Measurements from ENCODE around the gene SCEL. TPM values are rescaled to one million over a fixed set of nuclear protein-coding genes. Genes with fewer than 3 reads are reported as not detected.

Gene SCEL
- total RNA-seq, 1 experiment from 2014 or later, result not detected

DNA sequence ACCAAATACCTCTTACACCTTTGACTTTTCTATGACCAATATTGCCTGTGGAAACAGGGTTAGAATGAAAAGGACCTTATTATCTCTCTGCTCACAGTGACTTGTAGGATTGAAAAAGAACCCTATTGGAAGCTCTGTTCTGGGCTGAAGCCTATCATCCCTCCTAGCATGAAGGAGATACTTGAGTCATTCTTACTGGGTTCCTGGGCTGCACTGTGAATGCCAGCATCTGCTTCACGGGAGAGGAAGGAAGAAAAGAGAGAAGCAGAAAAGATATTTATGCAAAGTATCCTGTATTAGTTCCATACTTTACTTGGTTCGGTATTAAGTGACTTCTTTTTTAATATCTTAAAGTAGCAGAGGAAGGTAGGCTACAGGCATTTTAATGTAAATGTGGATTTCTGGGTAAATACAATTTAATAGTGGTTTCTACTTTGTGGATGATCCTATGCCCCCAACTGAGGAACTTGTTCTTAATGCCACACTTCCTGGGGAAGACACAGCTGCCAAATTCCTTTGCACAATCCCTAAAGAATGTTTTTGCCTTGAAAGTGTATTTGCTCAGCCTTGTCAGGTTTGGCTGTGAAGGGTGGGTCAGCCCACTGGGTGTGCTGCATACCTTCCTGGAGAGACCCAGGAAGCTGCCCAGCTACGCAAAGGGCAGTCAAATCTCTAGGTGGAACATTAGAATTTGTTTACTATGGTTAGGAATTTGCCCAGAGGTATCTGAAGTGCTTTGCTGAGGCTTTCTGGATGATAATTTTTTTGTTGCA is 13.7 kb upstream of the SCEL start:
- no peak for DNase-seq (ENCODE audit: low read depth)

DNA sequence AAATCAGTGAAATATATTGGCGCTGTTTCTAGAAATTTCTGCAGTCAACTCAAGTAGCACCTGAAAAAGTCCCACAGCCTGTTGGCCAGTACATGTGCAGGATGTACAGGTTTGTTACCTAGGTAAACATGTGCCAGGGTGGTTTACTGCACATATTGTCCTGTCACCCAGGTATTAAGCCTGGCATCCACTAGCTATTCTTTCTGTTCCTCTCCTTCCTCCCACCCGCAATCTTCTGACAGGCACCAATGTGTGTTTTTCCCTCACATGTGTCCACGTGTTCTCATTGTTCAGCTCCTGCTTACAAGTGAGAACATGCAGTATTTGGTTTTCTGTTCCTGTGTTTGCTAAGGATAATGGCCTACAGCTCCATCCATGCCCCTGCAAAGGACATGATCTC is 13.1 kb upstream of the SCEL start:
- no peak for DNase-seq (ENCODE audit: low read depth)

DNA sequence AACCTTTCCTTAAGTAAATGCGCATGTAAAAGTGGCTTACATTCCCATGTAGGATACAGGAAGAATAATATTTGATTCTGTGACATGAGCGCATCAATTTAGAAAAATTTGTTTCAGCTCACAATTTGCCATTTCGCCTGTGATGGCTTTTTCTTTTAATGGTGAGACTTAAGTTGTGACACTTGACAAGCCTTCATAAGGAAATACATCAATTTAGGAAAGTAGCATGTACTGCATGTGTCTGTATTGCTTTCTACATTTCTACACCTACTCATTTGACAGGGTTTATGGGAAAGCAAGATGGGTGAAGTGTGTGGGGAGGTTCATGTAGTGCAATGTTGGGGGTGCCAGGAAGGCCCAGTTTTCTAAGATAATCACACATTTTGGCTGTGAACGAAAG is 12.1 kb upstream of the SCEL start:
- DNase-seq (ENCODE audit: low read depth), result no peak

DNA sequence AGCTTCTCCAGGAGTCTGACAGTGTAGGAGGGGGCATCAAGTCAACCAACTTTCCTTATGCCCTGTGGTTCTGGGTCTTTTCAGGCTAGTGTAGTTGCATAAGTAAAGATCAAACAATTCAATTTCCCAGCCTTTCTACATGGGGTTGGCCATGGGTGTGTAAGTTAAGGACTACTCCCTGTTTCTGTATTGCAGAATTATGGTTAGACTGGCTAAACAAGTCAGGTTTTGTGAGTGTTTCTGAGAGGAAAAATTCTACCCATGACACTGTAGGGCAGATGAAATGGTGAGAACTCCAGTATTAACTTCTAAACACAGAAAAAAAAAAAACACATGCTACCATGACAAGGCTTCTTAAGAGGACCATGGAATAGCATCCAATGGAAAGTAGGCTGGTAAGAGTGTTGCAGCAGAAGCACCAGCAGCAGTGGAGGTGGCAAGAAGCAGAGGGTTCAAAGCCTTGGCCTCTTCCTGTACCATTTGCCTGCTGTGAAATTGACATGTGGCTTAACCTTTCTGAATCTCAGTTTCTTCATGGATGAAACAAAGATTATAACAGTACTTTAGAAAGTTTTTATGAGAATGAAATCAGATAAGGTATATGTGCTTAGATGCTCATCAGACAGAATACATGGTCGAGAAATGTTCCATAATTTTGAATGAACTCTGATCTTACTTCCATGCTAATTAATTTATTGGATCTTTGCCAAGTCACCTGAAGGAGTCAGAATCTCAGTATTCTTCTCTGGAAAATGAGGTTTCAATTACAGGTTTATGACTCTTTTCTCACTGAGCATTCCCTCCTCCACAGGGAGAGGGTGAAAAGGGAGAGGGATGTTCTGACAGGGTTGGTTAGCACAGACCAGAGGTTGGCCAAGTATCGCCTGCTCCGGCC is 11.4 kb upstream of the SCEL start:
- no peak for DNase-seq (ENCODE audit: low read depth)

DNA sequence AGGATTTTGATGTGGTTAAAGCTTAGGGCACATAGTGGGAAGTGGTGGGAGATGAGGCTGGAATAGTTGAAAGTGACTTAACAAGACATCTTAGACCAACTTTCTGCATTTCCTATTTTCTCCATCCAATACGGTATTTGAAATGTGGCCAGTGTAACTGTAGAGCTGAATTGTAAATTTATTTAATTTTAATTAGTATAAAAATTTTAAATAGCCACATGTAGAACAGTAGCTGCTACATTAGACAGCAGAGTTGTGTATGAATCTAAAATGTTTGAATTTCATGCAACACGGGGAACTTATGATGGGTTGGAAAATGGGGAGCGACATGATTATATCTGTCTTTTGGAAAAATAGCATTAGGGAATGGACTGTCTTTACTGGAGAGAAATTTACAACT is 7.1 kb upstream of the SCEL start:
- no peak for DNase-seq (ENCODE audit: low read depth)

DNA sequence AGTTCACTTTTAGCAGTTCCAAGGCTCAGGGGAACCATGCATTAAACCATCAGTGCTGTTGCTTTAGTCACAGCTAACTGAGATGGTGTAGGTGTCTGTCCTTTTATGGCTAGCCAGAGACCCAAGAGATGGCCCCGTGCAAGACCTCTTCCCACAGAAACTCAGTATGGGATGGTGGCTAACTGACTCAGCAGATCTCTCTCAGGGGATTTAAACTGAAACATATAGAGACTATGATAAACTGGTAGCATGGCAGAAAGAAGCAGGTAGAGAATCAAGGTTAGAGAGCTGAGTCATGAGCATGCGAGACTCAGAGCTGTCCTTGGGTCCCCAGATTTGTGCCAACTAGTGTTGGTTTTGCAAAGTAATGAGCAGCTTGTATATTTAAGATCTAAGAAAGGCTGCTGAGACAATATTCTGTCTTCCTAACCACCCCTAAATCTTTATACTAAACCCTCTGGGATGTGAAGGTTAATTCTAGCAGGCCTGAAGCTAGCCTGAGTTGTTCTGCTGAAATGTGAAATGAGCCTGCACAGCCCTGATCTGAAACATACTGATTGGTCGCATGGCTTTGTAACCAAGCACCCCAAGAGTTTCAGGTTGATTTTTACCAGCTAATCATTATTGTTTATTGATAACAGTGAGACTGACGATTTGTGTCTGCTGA is 6.5 kb upstream of the SCEL start:
- DNase-seq (ENCODE audit: low read depth), result no peak

DNA sequence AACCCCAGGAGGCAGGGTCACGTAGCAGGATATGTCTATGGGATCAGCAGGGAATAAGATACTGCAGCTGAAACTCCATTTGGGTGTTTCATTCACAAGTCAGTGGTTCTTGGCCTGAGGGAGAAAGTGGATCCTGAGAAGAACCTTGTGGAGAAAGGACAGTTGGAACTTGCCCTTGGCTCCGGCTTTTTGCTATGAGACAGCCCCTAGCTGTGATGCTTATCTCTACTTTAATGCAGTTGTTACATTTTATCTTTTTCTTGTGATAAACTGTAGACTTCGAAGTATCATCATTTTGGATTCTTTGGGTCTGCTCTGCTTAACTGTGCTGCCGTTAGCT is 6.0 kb upstream of the SCEL start:
- no peak for DNase-seq (ENCODE audit: low read depth)

DNA sequence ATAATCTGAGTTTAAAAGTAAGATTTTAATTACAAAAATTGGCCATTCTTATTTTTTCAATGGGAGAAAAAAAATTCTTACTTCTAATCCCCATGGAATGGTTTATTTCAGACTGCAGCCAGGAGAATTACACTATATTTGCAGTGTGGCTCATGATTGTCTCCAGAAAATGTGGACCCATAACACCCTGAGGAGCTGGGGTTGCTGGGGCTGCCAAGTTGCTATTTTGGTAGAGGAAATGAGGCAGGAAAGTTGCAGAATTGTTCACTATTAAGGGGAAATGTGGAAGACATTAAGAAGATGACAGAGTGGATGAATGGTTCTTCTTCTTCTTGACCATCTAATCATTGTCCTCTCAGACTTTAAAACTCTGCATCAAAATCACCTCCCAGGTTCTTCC is 4.6 kb upstream of the SCEL start:
- DNase-seq (ENCODE audit: low read depth), result no peak

DNA sequence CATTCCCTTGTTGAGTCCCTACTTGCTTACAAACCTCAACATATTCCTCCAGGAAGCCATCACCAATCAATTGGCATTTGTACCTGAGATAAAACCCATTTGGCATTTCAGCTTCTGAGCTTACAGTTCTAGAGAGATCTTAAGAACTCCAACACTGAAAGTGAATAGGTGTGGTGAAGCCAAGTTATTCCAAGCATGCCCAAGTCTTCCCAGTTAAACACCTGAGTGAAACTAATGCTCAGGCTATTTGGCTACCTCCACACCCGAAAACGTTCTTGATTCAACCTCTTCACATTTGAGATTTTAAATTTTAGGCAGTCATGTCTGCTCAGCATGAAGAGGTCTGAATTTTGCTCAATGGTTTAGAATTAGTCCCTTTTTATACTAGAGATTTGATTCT is 2.5 kb upstream of the SCEL start:
- no peak for DNase-seq (ENCODE audit: low read depth)

DNA sequence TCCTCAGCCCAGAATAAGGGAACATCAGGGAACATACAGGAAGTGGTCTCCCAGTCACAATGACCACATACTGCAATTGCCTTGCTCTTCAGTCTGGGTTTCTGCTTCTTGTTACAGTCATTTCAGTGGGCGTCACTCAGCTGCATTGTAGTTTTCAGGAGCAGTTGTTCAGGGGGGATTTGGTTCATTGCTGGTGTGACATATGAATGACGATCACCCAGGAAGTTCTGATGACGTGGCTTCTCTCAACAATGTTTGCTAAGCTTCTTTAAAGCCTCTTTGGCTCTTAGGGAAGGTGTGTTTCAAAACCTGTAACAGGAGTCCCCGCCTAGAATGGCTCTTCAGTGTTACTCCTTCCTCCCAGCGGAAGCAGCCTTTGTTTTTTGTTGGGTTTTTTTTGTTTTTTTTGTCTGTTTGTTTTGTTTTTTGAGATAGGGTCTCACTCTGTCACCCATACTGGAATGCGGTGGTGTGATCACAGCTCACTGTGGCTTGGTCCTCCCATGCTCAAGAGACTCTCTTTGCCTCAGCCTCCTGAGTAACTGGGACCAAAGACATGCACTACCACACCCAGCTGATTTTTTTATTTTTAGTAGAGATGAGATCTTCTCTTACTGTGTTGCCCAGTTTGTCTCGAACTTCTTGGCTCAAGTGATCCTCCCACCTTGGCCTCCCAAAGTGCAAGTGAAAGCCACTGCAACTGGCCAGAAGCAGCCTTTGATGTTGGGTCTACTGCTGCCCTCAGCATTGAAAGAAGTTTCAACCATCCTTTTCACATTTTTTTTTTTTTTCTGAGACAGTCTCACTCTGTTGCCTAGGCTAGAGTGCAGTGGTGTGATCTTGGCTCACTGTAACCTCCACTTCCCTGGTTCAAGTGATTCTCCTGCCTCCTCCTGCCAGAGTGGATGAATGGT is 1.4 kb upstream of the SCEL start:
- DNase-seq (ENCODE audit: low read depth), result no peak

DNA sequence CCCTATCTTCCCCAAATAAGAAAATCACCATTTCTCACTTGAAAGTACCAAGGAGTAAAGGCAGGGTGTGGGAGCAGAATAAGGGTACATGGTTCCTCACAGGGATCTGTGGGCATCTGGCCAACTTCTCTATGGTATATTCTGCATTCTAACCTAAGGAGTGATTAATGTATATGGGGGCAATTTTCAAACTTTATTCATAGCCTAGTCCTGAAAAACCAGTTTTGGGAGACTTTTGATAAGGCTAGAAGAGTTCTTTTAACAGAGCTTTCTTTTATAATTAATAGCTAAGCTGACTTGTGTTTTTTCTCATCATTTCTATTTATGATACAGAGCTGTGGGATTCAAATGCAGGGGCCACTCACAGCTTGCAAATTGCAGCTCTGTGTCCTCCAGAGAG is 852 bp downstream of the SCEL start:
- DNase-seq (ENCODE audit: low read depth), result no peak

DNA sequence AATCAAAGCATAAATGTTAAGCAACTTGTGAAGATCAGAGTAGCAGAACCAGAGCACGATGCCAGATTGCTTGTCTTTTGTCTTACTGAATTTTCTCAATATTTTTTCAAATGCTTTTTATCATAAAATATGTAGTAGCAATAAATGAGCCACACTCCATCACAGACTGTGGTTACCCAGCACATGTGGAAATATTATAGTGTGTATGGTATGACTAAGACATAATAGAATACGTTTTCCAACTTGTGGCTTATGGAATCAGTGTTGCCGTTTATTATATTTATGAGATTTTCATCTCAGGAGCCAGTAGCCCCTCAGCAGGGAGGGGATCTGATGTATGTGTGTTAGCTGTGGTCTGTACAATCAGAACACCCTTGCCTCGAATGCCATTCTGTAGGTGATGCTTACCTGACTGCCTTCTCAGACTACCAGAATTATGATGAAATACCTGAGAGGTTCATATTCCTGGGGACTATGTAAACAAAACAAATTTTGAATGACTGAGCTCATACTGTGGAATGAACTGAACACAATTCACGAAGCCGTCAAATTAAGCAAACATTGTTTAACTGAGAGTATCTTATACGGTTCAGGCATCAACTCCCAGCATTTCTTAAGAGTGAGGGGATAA is 1.9 kb downstream of the SCEL start:
- no peak for DNase-seq (ENCODE audit: low read depth)

DNA sequence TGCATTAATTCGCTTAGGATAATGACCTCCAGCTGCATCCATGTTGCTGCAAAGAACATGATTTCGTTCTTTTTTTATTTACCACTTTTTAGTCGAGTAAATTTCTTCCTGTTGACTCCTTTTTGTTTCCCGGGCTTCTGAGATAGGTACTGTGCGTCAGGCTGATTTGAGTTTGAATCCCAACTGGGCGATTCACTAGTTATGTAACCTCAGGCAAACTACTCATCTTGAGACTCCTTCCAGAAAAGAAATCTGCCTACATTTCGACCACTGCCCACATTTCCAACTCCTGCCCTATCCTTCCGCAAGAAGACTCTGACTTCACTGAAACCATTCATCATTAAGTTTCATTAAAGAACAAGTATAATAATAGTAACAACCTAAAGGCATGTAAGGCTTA is 8.2 kb downstream of the SCEL start:
- DNase-seq (ENCODE audit: low read depth), result no peak

DNA sequence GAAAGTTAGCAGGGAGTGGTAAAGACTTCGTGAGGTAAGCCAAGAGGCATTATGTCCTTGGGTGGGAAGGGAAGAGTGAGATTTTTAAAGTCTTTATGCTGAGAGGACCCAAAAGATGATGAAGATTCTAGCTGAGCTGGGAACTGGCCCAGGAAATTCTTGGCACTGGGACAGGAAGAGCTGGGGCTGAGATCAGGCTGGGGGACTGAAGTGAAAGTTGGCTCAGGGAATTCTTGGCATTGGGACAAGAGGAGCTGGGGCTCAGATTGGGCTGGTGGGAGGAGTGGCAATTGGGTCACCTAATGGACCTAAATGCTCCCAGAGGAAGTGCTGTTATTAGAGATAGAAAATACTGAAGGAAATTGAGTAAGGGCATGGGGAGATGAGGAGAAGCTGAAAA is 8.8 kb downstream of the SCEL start:
- DNase-seq (ENCODE audit: low read depth), result no peak

DNA sequence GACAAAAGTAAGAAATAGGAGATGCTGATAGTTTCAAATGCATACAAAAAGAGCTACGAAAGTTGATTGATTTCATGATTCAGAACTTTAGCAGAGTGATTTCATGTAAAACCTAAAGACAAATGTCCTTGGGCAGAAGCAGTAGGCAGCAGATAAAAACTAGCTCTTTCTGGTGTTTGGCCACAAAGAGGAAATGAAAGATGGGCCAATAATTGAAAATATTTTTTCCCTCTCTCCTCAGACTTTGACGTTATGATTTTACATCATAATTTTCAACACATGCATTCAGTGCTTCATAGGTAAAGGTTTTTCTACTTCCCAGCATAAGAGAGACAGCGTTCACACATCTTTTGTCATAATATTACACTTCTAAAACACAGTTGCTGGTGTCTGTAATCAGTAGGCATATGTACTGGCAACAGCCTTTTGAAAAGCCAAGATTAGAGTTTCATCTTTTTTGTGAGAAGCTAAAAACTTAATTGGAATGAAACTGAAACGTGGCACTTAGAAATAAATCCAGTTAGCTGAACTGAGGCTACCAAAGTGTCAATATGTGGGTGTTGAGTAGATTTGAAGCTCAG is 9.3 kb downstream of the SCEL start:
- no peak for DNase-seq (ENCODE audit: low read depth)

DNA sequence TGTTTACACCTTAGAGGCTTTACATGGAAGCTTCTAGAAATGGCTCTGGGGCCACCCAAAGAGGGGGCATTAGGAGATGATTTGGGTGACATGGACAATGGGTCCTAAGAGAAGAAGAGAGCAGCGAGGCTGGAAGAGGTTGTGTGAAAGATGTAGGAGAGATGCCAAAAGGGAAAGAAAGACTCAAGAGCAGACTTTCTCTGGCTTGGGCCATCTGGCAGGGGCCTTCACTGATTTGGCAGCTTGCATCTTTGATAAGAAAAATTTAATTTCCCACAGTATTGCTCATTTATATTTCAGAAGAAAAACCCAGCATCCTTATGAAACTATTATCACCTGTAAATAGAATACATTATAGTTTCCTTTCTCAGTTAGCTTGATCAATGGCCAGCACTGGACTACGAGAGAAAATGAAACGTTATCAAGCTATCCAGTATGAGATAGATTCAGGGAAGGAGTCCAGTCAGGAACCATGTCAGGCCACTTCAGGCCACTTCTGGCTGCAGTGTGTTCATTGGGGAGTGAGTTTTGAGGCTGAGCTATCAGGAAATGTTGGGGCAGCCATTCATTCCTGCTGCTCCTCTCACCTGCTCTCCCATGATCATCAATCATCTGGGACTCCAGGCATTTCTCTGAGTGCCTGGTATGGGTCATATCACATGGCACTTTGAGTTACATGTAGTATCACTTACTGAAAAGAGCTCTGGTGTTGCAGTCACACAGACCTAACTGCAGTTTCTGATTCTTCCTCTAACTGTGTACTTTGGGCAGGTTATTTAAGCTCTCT is 10.3 kb downstream of the SCEL start:
- DNase-seq (ENCODE audit: low read depth), result no peak

DNA sequence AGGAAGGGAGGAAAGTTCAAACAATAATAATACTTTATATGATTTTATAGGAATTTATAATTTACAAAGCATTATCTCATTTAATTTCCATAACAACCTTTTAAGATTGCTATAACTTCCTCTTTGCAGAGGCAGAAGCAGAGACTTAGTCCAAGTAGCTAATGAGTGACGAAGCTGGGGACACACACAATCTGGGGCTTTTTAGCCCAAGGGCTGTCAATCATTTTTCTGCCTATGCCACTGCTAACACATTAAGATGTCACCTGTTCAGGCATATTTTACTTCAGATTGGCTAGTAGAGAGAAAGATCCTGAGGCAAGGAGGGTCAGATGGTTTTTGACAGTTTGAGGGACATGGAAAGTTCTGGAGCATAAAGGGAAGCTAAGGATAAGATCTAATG is 12.6 kb downstream of the SCEL start:
- no peak for DNase-seq (ENCODE audit: low read depth)

DNA sequence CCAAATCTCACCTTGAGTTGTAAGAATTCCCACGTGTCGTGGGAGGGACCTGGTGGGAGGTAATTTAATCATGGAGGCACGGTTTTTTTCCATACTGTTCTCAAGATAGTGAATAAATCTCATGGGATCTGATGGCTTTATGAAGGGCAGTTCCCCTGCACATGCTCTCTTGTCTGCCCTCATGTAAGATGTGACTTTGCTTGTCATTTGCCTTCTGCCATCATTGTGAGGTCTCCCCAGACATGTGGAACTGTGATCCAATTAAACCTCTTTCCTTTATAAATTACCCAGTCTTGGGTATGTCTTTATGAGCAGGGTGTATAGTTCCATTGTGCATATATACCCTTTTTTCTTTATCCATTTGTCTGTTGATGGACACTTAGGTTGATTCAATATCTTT is 13.1 kb downstream of the SCEL start:
- no peak for DNase-seq (ENCODE audit: low read depth)

DNA sequence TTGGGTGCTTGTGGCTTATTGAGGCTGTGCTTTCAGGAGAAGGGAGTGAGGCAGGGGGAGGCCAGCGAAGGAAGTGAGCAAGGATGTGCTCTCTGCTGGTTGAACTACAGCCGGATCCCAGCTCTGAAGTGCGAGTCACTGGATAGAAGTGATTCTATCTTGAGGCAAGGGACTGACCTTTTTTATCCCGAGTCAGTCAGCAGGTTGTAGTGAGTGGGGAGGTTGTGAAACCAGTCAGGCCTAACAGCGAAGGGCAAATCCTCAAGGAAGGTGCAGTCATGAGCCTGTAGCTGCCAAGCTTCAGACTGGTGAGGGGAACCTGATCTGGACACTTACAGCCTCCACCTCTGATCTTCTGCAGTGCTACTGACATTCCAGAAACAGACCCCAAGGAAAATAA is 18.6 kb downstream of the SCEL start:
- no peak for DNase-seq (ENCODE audit: low read depth)

DNA sequence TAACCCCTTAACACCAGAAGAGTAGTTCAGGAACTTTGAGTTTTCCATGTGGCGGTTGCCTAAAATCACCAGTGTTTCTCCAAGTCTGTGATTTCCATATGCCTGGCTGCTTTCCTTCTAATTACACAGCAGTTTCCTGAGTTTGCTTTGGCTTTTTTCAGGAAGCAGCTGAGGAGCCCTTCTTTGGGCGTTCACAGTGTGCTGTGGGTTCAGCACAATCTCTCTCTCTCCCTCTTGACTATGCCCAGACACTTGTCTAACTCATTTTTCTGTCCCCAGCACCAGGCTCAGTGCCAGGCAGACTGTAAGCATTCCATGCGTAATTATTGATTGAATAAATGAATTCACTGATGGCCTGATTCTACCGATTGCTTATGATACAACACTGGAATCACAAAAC is 19.7 kb downstream of the SCEL start:
- no peak for DNase-seq (ENCODE audit: low read depth)

Data from RPMI7951 (cell line).